ENCODE data around the gene PSTPIP1.

Gene PSTPIP1

GRCh38 chr15:77036537-77037387 is 41.8 kb downstream of the PSTPIP1 start:
- H3K4me1 ChIP-seq (ENCODE audit: control insufficient read depth, insufficient read depth, low read length, poor library complexity, severe bottlenecking), result no peaks in the 10 kb centered on the region
- H3K4me3 ChIP-seq (ENCODE audit: insufficient read depth, low read depth, low read length, poor library complexity, severe bottlenecking), result no peak overlapping the region
- no peak for DNase-seq
- H3K36me3 ChIP-seq (ENCODE audit: control insufficient read depth, insufficient read depth, low read length), result peaks cover 48% of the 10 kb centered on the region
- H3K27me3 ChIP-seq (replicated peaks; ENCODE audit: control insufficient read depth, insufficient read depth, low read length, poor library complexity, severe bottlenecking), result no peaks in the 10 kb centered on the region
- no peak overlapping the region for H3K27ac ChIP-seq (ENCODE audit: insufficient read depth, low read length, poor library complexity, severe bottlenecking)
- no peaks in the 10 kb centered on the region for H3K9me3 ChIP-seq (ENCODE audit: control insufficient read depth, low read length)

GRCh38 chr15:77037388-77038209 is 42.7 kb downstream of the PSTPIP1 start:
- DNase-seq, result no peak
- no peak overlapping the region for H3K27ac ChIP-seq (ENCODE audit: insufficient read depth, low read length, poor library complexity, severe bottlenecking)
- H3K27me3 ChIP-seq (replicated peaks; ENCODE audit: control insufficient read depth, insufficient read depth, low read length, poor library complexity, severe bottlenecking), result no peaks in the 10 kb centered on the region
- no peaks in the 10 kb centered on the region for H3K9me3 ChIP-seq (ENCODE audit: control insufficient read depth, low read length)
- no peaks in the 10 kb centered on the region for H3K4me1 ChIP-seq (ENCODE audit: control insufficient read depth, insufficient read depth, low read length, poor library complexity, severe bottlenecking)
- peaks cover 40% of the 10 kb centered on the region for H3K36me3 ChIP-seq (ENCODE audit: control insufficient read depth, insufficient read depth, low read length)
- H3K4me3 ChIP-seq (ENCODE audit: insufficient read depth, low read depth, low read length, poor library complexity, severe bottlenecking), result no peak overlapping the region

- no peaks in the 10 kb centered on the region for H3K9me3 ChIP-seq (ENCODE audit: control insufficient read depth, low read length)
- no peak overlapping the region for H3K27ac ChIP-seq (ENCODE audit: insufficient read depth, low read length, poor library complexity, severe bottlenecking)
- H3K4me1 ChIP-seq (ENCODE audit: control insufficient read depth, insufficient read depth, low read length, poor library complexity, severe bottlenecking), result no peaks in the 10 kb centered on the region
- peaks cover 32% of the 10 kb centered on the region for H3K36me3 ChIP-seq (ENCODE audit: control insufficient read depth, insufficient read depth, low read length)
- H3K4me3 ChIP-seq (ENCODE audit: insufficient read depth, low read depth, low read length, poor library complexity, severe bottlenecking), result no peak overlapping the region
- H3K27me3 ChIP-seq (replicated peaks; ENCODE audit: control insufficient read depth, insufficient read depth, low read length, poor library complexity, severe bottlenecking), result no peaks in the 10 kb centered on the region
- no peak for DNase-seq
Measured at GRCh38 chr15:77038312-77039216, 43.6 kb downstream of the PSTPIP1 start.

GRCh38 chr15:77039217-77039533 is 44.2 kb downstream of the PSTPIP1 start:
- Histone ChIP-seq H3K4me3 (ENCODE audit: insufficient read depth, low read depth, low read length, poor library complexity, severe bottlenecking) (no peak overlapping the region), H3K27me3 (replicated peaks; ENCODE audit: control insufficient read depth, insufficient read depth, low read length, poor library complexity, severe bottlenecking) (no peaks in the 10 kb centered on the region), H3K36me3 (ENCODE audit: control insufficient read depth, insufficient read depth, low read length) (peaks cover 29% of the 10 kb centered on the region), H3K9me3 (ENCODE audit: control insufficient read depth, low read length) (no peaks in the 10 kb centered on the region), H3K27ac (ENCODE audit: insufficient read depth, low read length, poor library complexity, severe bottlenecking) (no peak overlapping the region), H3K4me1 (ENCODE audit: control insufficient read depth, insufficient read depth, low read length, poor library complexity, severe bottlenecking) (no peaks in the 10 kb centered on the region)
- no peak for DNase-seq

- Histone ChIP-seq H3K27ac (ENCODE audit: insufficient read depth, low read length, poor library complexity, severe bottlenecking) (no peak overlapping the region), H3K4me3 (ENCODE audit: insufficient read depth, low read depth, low read length, poor library complexity, severe bottlenecking) (no peak overlapping the region), H3K27me3 (replicated peaks; ENCODE audit: control insufficient read depth, insufficient read depth, low read length, poor library complexity, severe bottlenecking) (no peaks in the 10 kb centered on the region), H3K36me3 (ENCODE audit: control insufficient read depth, insufficient read depth, low read length) (peaks cover 29% of the 10 kb centered on the region), H3K4me1 (ENCODE audit: control insufficient read depth, insufficient read depth, low read length, poor library complexity, severe bottlenecking) (no peaks in the 10 kb centered on the region), H3K9me3 (ENCODE audit: control insufficient read depth, low read length) (no peaks in the 10 kb centered on the region)
- no peak for DNase-seq
Measured at GRCh38 chr15:77039848-77040247, 44.9 kb downstream of the PSTPIP1 start.

- Histone ChIP-seq H3K27me3 (replicated peaks; ENCODE audit: control insufficient read depth, insufficient read depth, low read length, poor library complexity, severe bottlenecking) (no peaks in the 10 kb centered on the region), H3K4me3 (ENCODE audit: insufficient read depth, low read depth, low read length, poor library complexity, severe bottlenecking) (no peak overlapping the region), H3K36me3 (ENCODE audit: control insufficient read depth, insufficient read depth, low read length) (peaks cover 23% of the 10 kb centered on the region), H3K4me1 (ENCODE audit: control insufficient read depth, insufficient read depth, low read length, poor library complexity, severe bottlenecking) (no peaks in the 10 kb centered on the region), H3K9me3 (ENCODE audit: control insufficient read depth, low read length) (no peaks in the 10 kb centered on the region), H3K27ac (ENCODE audit: insufficient read depth, low read length, poor library complexity, severe bottlenecking) (no peak overlapping the region)
- DNase-seq, result no peak
Measured at GRCh38 chr15:77040673-77041072, 45.7 kb downstream of the PSTPIP1 start.

GRCh38 chr15:77042245-77042919 is 47.5 kb downstream of the PSTPIP1 start:
- Histone ChIP-seq H3K4me1 (ENCODE audit: control insufficient read depth, insufficient read depth, low read length, poor library complexity, severe bottlenecking) (no peaks in the 10 kb centered on the region), H3K27me3 (replicated peaks; ENCODE audit: control insufficient read depth, insufficient read depth, low read length, poor library complexity, severe bottlenecking) (no peaks in the 10 kb centered on the region), H3K27ac (ENCODE audit: insufficient read depth, low read length, poor library complexity, severe bottlenecking) (no peak overlapping the region), H3K36me3 (ENCODE audit: control insufficient read depth, insufficient read depth, low read length) (peaks cover 6% of the 10 kb centered on the region), H3K9me3 (ENCODE audit: control insufficient read depth, low read length) (no peaks in the 10 kb centered on the region), H3K4me3 (ENCODE audit: insufficient read depth, low read depth, low read length, poor library complexity, severe bottlenecking) (no peak overlapping the region)
- DNase-seq, result no peak

- DNase-seq, result no peak
- Histone ChIP-seq H3K36me3 (ENCODE audit: control insufficient read depth, insufficient read depth, low read length) (no peaks in the 10 kb centered on the region), H3K9me3 (ENCODE audit: control insufficient read depth, low read length) (no peaks in the 10 kb centered on the region), H3K27ac (ENCODE audit: insufficient read depth, low read length, poor library complexity, severe bottlenecking) (no peak overlapping the region), H3K27me3 (replicated peaks; ENCODE audit: control insufficient read depth, insufficient read depth, low read length, poor library complexity, severe bottlenecking) (no peaks in the 10 kb centered on the region), H3K4me3 (ENCODE audit: insufficient read depth, low read depth, low read length, poor library complexity, severe bottlenecking) (no peak overlapping the region), H3K4me1 (ENCODE audit: control insufficient read depth, insufficient read depth, low read length, poor library complexity, severe bottlenecking) (no peaks in the 10 kb centered on the region)
Measured at GRCh38 chr15:77042955-77043920, 48.3 kb downstream of the PSTPIP1 start.
